Nephron progenitor cell (in vitro differentiated cells): Measurements from ENCODE around the gene RNF220.

Experiments
- DNase-seq: peaks from one replicate; pipeline ENCODE4 v3.0.0; 2021
- H3K27ac Mint-ChIP-seq: 2 replicates; pipeline ENCODE4 v1.8.0; 2021; ENCODE audit warnings: mild to moderate bottlenecking, moderate library complexity, mixed read lengths
- H3K27me3 Mint-ChIP-seq: 2 replicates; pipeline ENCODE4 v1.8.0; 2021; ENCODE audit warnings: mild to moderate bottlenecking, low read depth, mixed read lengths; ENCODE audit not compliant: poor library complexity
- H3K36me3 Mint-ChIP-seq: 2 replicates; pipeline ENCODE4 v1.8.0; 2021; ENCODE audit warnings: low read depth, mixed read lengths
- H3K4me1 Mint-ChIP-seq: 2 replicates; pipeline ENCODE4 v1.8.0; 2021; ENCODE audit warnings: mixed read lengths
- H3K4me3 Mint-ChIP-seq: 2 replicates; pipeline ENCODE4 v1.8.0; 2021; ENCODE audit warnings: mild to moderate bottlenecking, moderate library complexity, mixed read lengths
- H3K9me3 Mint-ChIP-seq: 2 replicates; pipeline ENCODE4 v1.8.0; 2021; ENCODE audit warnings: mild to moderate bottlenecking, moderate library complexity, mixed read lengths
- TF ChIP-seq, protein P1 (sequence below): fragments of 200-600 bp; sonication (generic); IDR thresholded peaks from 2 replicates; pipeline ENCODE4 v1.5.0; 2021; ENCODE audit warnings: antibody characterized with exemption

Gene RNF220

DNA sequence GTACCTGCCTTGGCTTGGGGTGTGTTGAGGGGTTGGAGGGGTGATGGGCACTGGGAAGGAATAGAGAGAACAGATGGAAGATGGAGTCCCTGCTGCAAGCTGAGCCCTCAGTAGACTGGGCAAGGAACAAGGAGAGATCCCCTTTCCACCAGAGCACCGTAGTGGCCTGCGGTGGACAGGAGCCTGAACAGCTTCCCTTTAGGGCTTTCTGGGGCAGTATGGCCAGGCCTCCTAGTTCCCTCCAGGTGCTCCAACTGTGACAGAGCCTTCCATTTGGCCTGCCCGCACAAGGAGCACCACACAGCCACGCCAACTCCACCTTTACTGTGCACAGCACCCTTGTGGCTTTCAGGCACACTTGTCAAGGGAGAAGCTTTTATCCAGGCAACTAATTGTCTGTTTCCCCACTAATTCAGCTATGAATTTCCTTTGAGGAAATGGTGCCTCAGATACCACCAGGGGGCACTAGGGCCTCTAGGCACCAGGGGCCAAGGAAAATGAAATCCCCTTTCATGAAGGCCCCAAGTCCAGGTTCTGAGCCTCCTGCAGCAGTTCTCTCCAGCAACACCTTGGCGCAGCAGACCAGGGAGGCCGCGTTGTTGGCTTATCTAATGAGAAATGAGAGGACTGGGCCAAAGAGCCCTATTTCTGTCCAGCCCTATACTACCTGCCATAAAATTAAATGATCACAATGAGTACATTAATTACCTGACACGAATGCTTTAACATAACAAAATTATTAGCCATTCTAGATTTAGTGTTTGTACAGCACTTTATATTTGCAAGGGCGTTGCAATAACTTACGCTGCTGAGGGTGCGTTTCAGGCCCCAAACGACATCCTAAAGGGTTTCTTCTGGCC lies 26.9 kb upstream of the RNF220 start:
- Mint-ChIP-seq H3K4me3 (no peak overlapping the region), H3K9me3 (no peaks in the 10 kb centered on the region), H3K27ac (no peak overlapping the region), H3K36me3 (no peaks in the 10 kb centered on the region), H3K4me1 (peaks cover 15% of the 10 kb centered on the region), H3K27me3 (peaks cover 19% of the 10 kb centered on the region)
- peak; percentile 67 for DNase-seq
- TF ChIP-seq, protein P1, sequence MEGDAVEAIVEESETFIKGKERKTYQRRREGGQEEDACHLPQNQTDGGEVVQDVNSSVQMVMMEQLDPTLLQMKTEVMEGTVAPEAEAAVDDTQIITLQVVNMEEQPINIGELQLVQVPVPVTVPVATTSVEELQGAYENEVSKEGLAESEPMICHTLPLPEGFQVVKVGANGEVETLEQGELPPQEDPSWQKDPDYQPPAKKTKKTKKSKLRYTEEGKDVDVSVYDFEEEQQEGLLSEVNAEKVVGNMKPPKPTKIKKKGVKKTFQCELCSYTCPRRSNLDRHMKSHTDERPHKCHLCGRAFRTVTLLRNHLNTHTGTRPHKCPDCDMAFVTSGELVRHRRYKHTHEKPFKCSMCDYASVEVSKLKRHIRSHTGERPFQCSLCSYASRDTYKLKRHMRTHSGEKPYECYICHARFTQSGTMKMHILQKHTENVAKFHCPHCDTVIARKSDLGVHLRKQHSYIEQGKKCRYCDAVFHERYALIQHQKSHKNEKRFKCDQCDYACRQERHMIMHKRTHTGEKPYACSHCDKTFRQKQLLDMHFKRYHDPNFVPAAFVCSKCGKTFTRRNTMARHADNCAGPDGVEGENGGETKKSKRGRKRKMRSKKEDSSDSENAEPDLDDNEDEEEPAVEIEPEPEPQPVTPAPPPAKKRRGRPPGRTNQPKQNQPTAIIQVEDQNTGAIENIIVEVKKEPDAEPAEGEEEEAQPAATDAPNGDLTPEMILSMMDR: peak; percentile 66

DNA sequence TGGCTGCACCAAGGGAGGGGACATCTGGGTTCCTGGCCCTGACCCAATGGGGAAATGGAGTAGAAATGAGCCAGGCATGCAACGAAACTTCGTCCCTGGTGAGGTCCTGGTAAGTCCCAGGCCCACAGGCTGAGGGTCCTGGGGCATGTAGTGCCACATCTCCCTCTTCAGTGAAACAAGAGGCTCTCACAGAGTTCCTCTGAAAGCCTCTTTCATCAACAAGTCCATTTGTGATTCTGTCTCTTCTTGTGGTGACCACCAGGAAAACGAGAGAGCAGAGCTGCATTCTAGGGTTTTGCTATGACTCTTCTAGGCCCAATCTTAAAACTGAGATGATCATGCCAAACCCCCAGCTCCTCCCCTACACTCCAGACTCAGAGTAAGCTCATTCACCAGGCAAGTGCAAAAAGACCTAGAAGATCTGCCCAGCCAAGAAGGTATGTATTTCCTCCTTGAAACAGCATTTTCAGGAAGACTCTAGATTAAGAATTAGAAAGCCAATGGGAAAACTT lies 24.3 kb upstream of the RNF220 start:
- no peak for DNase-seq
- TF ChIP-seq, protein P1: no peak
- Mint-ChIP-seq H3K4me3 (no peak overlapping the region), H3K9me3 (no peaks in the 10 kb centered on the region), H3K36me3 (no peaks in the 10 kb centered on the region), H3K27me3 (peaks cover 24% of the 10 kb centered on the region), H3K4me1 (peaks cover 15% of the 10 kb centered on the region), H3K27ac (no peak overlapping the region)

DNA sequence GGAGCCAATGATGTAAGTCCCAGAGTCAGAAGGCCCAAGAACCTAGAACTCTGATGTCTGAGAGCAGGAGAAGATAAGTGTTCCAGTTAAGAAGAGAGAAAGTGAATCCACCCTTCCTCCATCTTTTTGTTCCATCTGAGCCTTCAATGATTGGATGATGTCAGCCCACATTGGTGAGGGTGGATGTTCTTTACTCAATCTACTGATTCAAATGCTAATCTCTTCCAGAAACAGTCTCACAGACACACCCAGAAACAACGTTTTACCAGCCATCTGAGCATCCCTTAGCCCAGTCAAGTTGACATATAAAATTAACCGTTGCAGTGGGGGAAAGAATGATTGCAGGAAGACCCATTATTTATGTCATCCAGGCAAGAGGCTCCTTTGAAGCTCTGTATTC lies 16.5 kb upstream of the RNF220 start:
- H3K36me3 Mint-ChIP-seq: no peaks in the 10 kb centered on the region
- H3K27ac Mint-ChIP-seq: no peak overlapping the region
- peaks cover 10% of the 10 kb centered on the region for H3K27me3 Mint-ChIP-seq
- H3K4me3 Mint-ChIP-seq: no peak overlapping the region
- no peak for DNase-seq
- H3K4me1 Mint-ChIP-seq: no peaks in the 10 kb centered on the region
- no peaks in the 10 kb centered on the region for H3K9me3 Mint-ChIP-seq
- TF ChIP-seq, protein P1: no peak

DNA sequence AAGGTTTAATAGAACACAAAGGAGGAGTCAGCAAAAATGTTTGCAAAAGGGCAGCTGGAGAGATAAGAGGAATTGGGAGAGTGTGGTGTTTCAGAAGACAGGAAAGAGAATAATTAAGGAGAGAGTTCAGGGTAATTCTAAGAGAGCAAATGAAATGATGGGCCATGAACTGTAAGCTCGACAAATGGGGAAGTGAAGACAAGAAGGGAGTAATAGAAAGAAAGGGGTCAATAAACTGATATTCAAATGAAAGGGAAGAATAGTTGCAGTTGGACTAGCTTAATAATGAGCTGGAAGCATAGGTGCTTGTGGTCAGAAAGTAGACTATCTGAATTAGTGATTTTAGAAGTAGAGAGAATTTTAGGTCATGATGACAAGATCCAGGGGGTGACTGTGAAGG lies 15.6 kb upstream of the RNF220 start:
- Mint-ChIP-seq H3K27me3 (peaks cover 11% of the 10 kb centered on the region), H3K9me3 (no peaks in the 10 kb centered on the region), H3K27ac (no peak overlapping the region), H3K4me1 (no peaks in the 10 kb centered on the region), H3K36me3 (no peaks in the 10 kb centered on the region), H3K4me3 (no peak overlapping the region)
- TF ChIP-seq, protein P1: no peak
- no peak for DNase-seq

DNA sequence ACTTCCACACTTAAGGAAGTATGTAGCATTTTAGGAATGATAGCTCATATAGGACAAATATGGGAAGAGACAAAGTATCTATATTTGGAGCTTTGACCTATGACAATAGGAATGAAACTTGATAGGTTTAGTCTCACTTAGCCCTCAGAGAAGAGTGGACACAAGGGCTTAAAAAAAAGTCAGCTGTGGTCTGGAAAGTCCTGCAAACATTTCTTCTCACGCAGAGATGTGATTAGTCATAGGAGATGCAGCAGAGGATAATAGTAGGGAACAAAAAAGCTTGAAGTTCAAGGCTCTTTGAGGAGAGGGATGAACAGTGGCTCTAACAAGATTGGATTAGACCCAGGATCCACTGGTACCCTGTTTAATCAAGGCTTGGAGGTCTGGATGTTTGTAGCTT lies 14.8 kb upstream of the RNF220 start:
- peaks cover 13% of the 10 kb centered on the region for H3K27me3 Mint-ChIP-seq
- no peaks in the 10 kb centered on the region for H3K4me1 Mint-ChIP-seq
- H3K4me3 Mint-ChIP-seq: no peak overlapping the region
- H3K36me3 Mint-ChIP-seq: no peaks in the 10 kb centered on the region
- DNase-seq: no peak
- no peaks in the 10 kb centered on the region for H3K9me3 Mint-ChIP-seq
- no peak overlapping the region for H3K27ac Mint-ChIP-seq
- TF ChIP-seq, protein P1: no peak
